ENCODE data around the gene COL26A1.
"Not testable (repeated sequence)": the region's sequence is repeated elsewhere in the genome, so short reads cannot be mapped to it uniquely, and the experiment has no call there.

COL26A1 gene

GRCh38 chr7:101604331-101604933, 241.8 kb downstream of the COL26A1 start:
- peak; percentile 63 for DNase-seq

DNA sequence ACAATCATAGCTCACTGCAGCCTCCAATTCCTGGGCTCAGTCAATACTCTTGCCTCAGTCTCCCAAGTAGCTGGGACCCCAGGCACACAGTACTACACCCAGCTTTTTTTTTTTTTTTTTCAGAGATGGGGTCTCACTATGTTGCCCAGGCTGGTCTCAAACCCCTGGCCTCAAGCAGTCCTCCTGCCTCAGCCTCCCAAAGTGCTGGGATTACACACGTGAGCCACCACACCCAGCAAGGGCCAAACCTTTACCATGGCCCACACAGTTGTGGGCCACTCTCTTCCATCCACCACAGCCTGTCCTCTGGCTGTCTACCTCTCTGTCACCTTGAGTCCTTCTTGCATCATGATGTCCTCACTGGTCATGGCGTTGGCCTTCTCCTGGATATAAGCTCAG, 242.3 kb downstream of the COL26A1 start:
- not testable (repeated sequence) for DNase-seq

DNA sequence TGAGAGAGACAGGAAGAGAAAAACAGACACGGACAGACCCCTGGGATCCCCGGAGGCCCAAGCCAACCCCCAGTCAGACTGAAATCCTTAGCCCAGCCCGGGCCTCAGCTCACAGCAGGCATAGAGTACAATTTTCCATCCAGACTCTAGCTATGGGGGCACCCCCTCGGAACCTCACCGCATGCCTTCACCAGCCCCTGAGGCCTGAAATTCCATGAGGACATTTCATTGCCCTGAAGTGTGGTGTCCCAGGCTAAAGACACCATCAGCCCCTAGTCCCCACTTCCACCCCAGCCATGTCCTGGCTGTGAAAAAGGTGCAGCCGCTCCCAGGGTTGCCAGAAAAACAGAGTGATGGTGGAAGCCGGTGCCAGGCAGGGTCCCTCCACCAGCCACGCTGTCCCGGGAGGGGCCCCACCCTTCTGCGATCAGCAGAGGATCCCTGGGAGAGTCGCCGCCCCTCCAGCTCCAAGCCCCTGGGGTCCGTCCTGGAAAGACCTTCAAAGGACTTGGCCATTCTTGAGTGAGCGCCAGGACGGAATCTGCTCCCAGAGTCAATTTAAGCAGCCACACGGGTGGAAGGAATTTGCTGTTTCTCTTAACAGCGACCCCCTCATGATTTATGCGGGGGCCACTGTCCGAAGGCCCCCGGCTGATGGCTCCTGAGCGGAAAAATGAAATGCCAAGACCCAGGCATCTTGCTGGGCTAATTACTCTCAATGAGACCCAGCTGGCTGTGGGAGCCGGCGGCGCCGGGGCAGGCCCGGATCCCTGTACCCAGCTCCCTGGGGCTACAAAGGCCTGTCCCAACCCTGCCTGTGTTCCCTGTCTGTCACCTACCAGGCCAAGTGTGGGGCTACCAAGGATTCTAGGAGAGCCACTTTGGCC, 243.2 kb downstream of the COL26A1 start:
- no peak for DNase-seq

GRCh38 chr7:101606498-101606923, 243.8 kb downstream of the COL26A1 start:
- no peak for DNase-seq
